Suprapubic skin (tissue), 3 donors: ENCODE data around the gene GALNT12.

Experiments
- EP300 ChIP-seq: sonication (generic); formaldehyde crosslinking; IDR thresholded peaks from one replicate; pipeline ENCODE4 v1.6.1; 2017; ENCODE audit warnings: antibody characterized with exemption
- POLR2A ChIP-seq, 2 donors: fragments of 450-650 bp; IDR thresholded peaks; one replicate each; pipeline ENCODE4 v1.6.1; 2017; ENCODE audit warnings: antibody characterized with exemption in 2 of 2, mild to moderate bottlenecking in 2 of 2, moderate library complexity in 2 of 2
- TF ChIP-seq, protein P1 (sequence below), 2 donors: fragments of 200-600 bp in 1 of 2; fragments of 450-650 bp in 1 of 2; sonication (generic) in 1 of 2; IDR thresholded peaks; one replicate each; pipeline ENCODE4 v1.5.1; 2016 to 2019; ENCODE audit warnings: antibody characterized with exemption in 2 of 2, mild to moderate bottlenecking in 1 of 2, moderate library complexity in 1 of 2

DNA sequence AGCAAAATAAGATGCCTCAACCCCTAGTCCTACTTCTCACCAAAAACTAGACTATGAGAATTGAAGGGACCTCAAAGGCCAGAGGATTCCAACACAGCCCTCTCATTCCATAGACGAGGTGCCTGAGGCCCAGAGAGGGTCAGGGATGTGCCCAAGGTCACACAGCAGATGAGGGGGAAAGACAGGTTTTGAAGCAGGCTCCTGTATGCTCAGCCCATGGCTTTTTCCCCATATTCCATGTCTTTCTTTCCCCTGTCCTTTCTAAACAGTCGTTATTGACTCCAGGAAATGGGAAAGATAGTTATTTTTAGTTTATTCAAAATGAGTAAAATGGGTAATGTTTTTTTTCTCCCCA is 75.1 kb downstream of the GALNT12 start:
- no peak for TF ChIP-seq POLR2A (IDR thresholded peaks at IDR 0.05)
- TF ChIP-seq, protein P1, sequence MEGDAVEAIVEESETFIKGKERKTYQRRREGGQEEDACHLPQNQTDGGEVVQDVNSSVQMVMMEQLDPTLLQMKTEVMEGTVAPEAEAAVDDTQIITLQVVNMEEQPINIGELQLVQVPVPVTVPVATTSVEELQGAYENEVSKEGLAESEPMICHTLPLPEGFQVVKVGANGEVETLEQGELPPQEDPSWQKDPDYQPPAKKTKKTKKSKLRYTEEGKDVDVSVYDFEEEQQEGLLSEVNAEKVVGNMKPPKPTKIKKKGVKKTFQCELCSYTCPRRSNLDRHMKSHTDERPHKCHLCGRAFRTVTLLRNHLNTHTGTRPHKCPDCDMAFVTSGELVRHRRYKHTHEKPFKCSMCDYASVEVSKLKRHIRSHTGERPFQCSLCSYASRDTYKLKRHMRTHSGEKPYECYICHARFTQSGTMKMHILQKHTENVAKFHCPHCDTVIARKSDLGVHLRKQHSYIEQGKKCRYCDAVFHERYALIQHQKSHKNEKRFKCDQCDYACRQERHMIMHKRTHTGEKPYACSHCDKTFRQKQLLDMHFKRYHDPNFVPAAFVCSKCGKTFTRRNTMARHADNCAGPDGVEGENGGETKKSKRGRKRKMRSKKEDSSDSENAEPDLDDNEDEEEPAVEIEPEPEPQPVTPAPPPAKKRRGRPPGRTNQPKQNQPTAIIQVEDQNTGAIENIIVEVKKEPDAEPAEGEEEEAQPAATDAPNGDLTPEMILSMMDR (IDR thresholded peaks at IDR 0.05): no peak
- TF ChIP-seq EP300: no peak
